ENCODE results near the gene RMI2. TPM values are rescaled to one million over a fixed set of nuclear protein-coding genes. Genes with fewer than 3 reads are reported as not detected.

RMI2 gene
- polyA plus RNA-seq, 1 donor (not counting 4 experiments of a cell fraction or from before 2014, with no cell fraction given) = 6.8 TPM

GRCh38 chr16:11398136-11398535, 52.9 kb downstream of the RMI2 start:
- FAIRE-seq = no peak
- H3K36me3 ChIP-seq (ENCODE audit: control insufficient read depth in 2 of 2, extremely low read depth in 1 of 2, insufficient read depth in 2 of 2, low read length in 2 of 2) = no peaks in the 10 kb centered on the region
- dilution Hi-C loops (cut with MboI; ENCODE audit: extremely low pct_ligation_motif_present, low sequenced_read_pairs) = no loop called here

GRCh38 chr16:11398851-11399250, 53.6 kb downstream of the RMI2 start:
- dilution Hi-C loops (cut with MboI; ENCODE audit: extremely low pct_ligation_motif_present, low sequenced_read_pairs) = no loop called here
- Histone ChIP-seq H3K79me2 (ENCODE audit: control insufficient read depth, insufficient read depth, low read length) (no peaks in the 10 kb centered on the region), H3K4me2 (ENCODE audit: control insufficient read depth, extremely low read depth, insufficient read depth, low read depth, low read length) (no peak overlapping the region), H4K20me1 (ENCODE audit: control insufficient read depth, extremely low read depth, insufficient read depth, low read length) (no peaks in the 10 kb centered on the region), H3K9me3 (ENCODE audit: control insufficient read depth, low read depth, low read length) (no peaks in the 10 kb centered on the region), H2AFZ (ENCODE audit: control insufficient read depth, low read length) (no peak overlapping the region), H3K4me3 (ENCODE audit: control insufficient read depth in 2 of 3, extremely low read depth in 1 of 3, insufficient read depth in 2 of 3, low read depth in 1 of 3, low read length in 3 of 3) (no peak overlapping the region), H3K27me3 (ENCODE audit: control insufficient read depth, extremely low read depth, insufficient read depth, low read length) (peaks cover 4% of the 10 kb centered on the region), H3K27ac (ENCODE audit: control insufficient read depth, insufficient read depth, low read length) (no peak overlapping the region), H3K9ac (ENCODE audit: control insufficient read depth, extremely low read depth, insufficient read depth, low read length) (no peak overlapping the region), H3K36me3 (ENCODE audit: control insufficient read depth in 2 of 2, extremely low read depth in 1 of 2, insufficient read depth in 2 of 2, low read length in 2 of 2) (no peaks in the 10 kb centered on the region), H3K9me1 (ENCODE audit: control insufficient read depth, extremely low read depth, insufficient read depth, low read length) (no peaks in the 10 kb centered on the region), H3K4me1 (ENCODE audit: control insufficient read depth, extremely low read depth, insufficient read depth, low read length) (peaks cover 2% of the 10 kb centered on the region)
- FAIRE-seq = no peak
- no peak for TF ChIP-seq EZH2 (IDR thresholded peaks at IDR 0.05; ENCODE audit: low read length)
- no peak for TF ChIP-seq CTCF (optimal IDR thresholded peaks at IDR 0.05 in 1 of 3, IDR thresholded peaks at IDR 0.05 in 1 of 3, conservative IDR thresholded peaks at IDR 0.05 in 1 of 3; ENCODE audit: extremely low read depth in 1 of 3, insufficient read depth in 2 of 3, low read length in 3 of 3)
- DNase-seq (ENCODE audit: low read depth, low spot score) = no peak

More at GRCh38 chr16:11398136-11398535, 52.9 kb downstream of the RMI2 start:
- no peaks in the 10 kb centered on the region for H3K9me3 ChIP-seq (ENCODE audit: control insufficient read depth, low read depth, low read length)
- no peak overlapping the region for H2AFZ ChIP-seq (ENCODE audit: control insufficient read depth, low read length)
- H4K20me1 ChIP-seq (ENCODE audit: control insufficient read depth, extremely low read depth, insufficient read depth, low read length) = no peaks in the 10 kb centered on the region
- no peak for TF ChIP-seq CTCF (optimal IDR thresholded peaks at IDR 0.05 in 1 of 3, IDR thresholded peaks at IDR 0.05 in 1 of 3, conservative IDR thresholded peaks at IDR 0.05 in 1 of 3; ENCODE audit: extremely low read depth in 1 of 3, insufficient read depth in 2 of 3, low read length in 3 of 3)
- no peak overlapping the region for H3K4me3 ChIP-seq (ENCODE audit: control insufficient read depth in 2 of 3, extremely low read depth in 1 of 3, insufficient read depth in 2 of 3, low read depth in 1 of 3, low read length in 3 of 3)
- H3K27me3 ChIP-seq (ENCODE audit: control insufficient read depth, extremely low read depth, insufficient read depth, low read length) = peaks cover 4% of the 10 kb centered on the region
- no peak overlapping the region for H3K9ac ChIP-seq (ENCODE audit: control insufficient read depth, extremely low read depth, insufficient read depth, low read length)
- no peak for DNase-seq (ENCODE audit: low read depth, low spot score)
- H3K4me1 ChIP-seq (ENCODE audit: control insufficient read depth, extremely low read depth, insufficient read depth, low read length) = peaks cover 2% of the 10 kb centered on the region
- H3K4me2 ChIP-seq (ENCODE audit: control insufficient read depth, extremely low read depth, insufficient read depth, low read depth, low read length) = no peak overlapping the region
- no peak overlapping the region for H3K27ac ChIP-seq (ENCODE audit: control insufficient read depth, insufficient read depth, low read length)
- no peaks in the 10 kb centered on the region for H3K79me2 ChIP-seq (ENCODE audit: control insufficient read depth, insufficient read depth, low read length)
- no peaks in the 10 kb centered on the region for H3K9me1 ChIP-seq (ENCODE audit: control insufficient read depth, extremely low read depth, insufficient read depth, low read length)
